Activated CD8-positive, alpha-beta memory T cell treated with anti-CD3 and anti-CD28 coated beads, Interleukin-2, amount 10 ng/mL, durations not matched to agents 7 days and 5 days (primary cell): ENCODE results near the gene SERTAD4. TPM values are rescaled to one million over a fixed set of nuclear protein-coding genes. Genes with fewer than 3 reads are reported as not detected.
"Not testable (repeated sequence)": the region's sequence is repeated elsewhere in the genome, so short reads cannot be mapped to it uniquely, and the experiment has no call there.

Experiments used
- ATAC-seq: fragments of 150-1000 bp; cut with Tn5 transposase; one replicate; pipeline ENCODE4 v1.10.0; 2021; ENCODE audit warnings: moderate library complexity
- CTCF ChIA-PET: fragments of 350-600 bp; sonication (Branson Sonifier 250); formaldehyde crosslinking; loops from one replicate; lab custom pipeline; 2021; ENCODE audit warnings: antibody characterized with exemption; lab: Charles Lee
- DNase-seq: peaks from one replicate; pipeline ENCODE4 v3.0.0-alpha.2; 2020
- H3K27ac Mint-ChIP-seq: one replicate; pipeline ENCODE4 v1.8.0; 2021; ENCODE audit warnings: mild to moderate bottlenecking, mixed read lengths
- H3K27me3 Mint-ChIP-seq: one replicate; pipeline ENCODE4 v1.8.0; 2021; ENCODE audit warnings: mixed read lengths
- H3K36me3 Mint-ChIP-seq: one replicate; pipeline ENCODE4 v1.8.0; 2021; ENCODE audit warnings: mild to moderate bottlenecking, mixed read lengths
- H3K4me1 Mint-ChIP-seq: one replicate; pipeline ENCODE4 v1.8.0; 2021; ENCODE audit warnings: mixed read lengths
- H3K4me3 Mint-ChIP-seq: one replicate; pipeline ENCODE4 v1.8.0; 2021; ENCODE audit warnings: mild to moderate bottlenecking, moderate library complexity, mixed read lengths
- H3K9me3 Mint-ChIP-seq: one replicate; pipeline ENCODE4 v1.8.0; 2022; ENCODE audit warnings: low read depth, mixed read lengths
- total RNA-seq, 2 experiments: library from RNA; stranded (reverse); gene quantifications; one replicate each; pipeline ENCODE4 v1.2.3, GENCODE V29; 2021

Gene SERTAD4
- not detected for total RNA-seq

DNA sequence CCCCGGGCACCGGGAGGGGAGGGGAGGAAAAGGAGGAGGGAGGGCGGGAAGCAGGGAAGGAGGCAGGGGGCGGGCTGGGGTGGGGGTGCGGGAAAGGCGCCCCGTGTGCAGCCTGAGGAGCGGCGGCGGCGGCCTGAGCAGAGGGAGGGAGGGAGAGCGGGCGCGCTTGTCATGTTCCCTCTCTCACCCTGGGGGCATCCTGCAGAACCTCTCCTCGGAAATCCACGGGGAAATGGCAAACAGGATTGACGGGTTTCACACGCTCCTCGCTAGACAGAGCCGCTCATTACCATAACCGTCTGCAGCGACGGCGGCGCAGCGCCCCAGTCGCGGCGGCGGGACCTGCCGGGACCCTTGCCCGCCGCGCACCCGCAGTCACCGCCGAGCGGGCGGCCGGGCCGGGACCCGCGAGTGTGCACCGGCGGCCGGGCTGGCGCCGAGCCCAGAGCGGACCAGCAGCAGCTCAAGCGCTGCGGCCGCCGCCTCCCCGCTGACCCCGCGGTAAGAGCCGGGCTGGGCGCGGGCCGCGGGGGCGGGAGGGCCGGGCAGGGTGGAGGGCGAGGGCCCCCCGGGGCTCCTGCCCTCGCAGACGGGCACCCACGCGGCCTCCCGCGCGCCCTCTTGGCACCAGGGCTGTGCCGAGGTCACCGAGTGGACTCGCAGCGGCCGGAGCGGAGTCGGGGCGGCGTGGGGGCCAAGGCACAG lies at the start of gene SERTAD4:
SERTAD4 (plus strand) TSS at position 286 of the 705 bp plus-strand sequence. CDS start 5,165 bp downstream, outside the sequence.
- H3K27ac Mint-ChIP-seq = no peak within 1 kb of the TSS
- no peaks in the 10 kb centered on the region for H3K36me3 Mint-ChIP-seq
- no peaks in the 10 kb centered on the region for H3K9me3 Mint-ChIP-seq
- peaks cover 67% of the 10 kb centered on the region for H3K27me3 Mint-ChIP-seq
- CTCF ChIA-PET = no interaction called here
- H3K4me3 Mint-ChIP-seq = no peak within 1 kb of the TSS
- peak; percentile 30 for ATAC-seq
- peaks cover 4% of the 10 kb centered on the region for H3K4me1 Mint-ChIP-seq
- DNase-seq = no peak

GRCh38 chr1:210185063-210185462 lies 47.5 kb upstream of the SERTAD4 start:
- CTCF ChIA-PET = no interaction called here
- no peaks in the 10 kb centered on the region for H3K9me3 Mint-ChIP-seq
- H3K4me1 Mint-ChIP-seq = no peaks in the 10 kb centered on the region
- no peak overlapping the region for H3K4me3 Mint-ChIP-seq
- no peaks in the 10 kb centered on the region for H3K36me3 Mint-ChIP-seq
- no peak for ATAC-seq
- DNase-seq = no peak
- H3K27ac Mint-ChIP-seq = no peak overlapping the region
- H3K27me3 Mint-ChIP-seq = peaks cover 4% of the 10 kb centered on the region

- CTCF ChIA-PET, H3K27me3 Mint-ChIP-seq, ATAC-seq, H3K36me3 Mint-ChIP-seq, H3K4me3 Mint-ChIP-seq, H3K27ac Mint-ChIP-seq, H3K4me1 Mint-ChIP-seq, DNase-seq, H3K9me3 Mint-ChIP-seq: not testable (repeated sequence)
Observed at GRCh38 chr1:210187849-210188606, 44.6 kb upstream of the SERTAD4 start.

GRCh38 chr1:210189426-210189825 lies 43.2 kb upstream of the SERTAD4 start:
- Mint-ChIP-seq H3K4me1 (no peaks in the 10 kb centered on the region), H3K9me3 (no peaks in the 10 kb centered on the region), H3K27me3 (no peaks in the 10 kb centered on the region), H3K4me3 (no peak overlapping the region), H3K36me3 (no peaks in the 10 kb centered on the region), H3K27ac (no peak overlapping the region)
- CTCF ChIA-PET = no interaction called here
- DNase-seq = no peak
- ATAC-seq = no peak

DNA sequence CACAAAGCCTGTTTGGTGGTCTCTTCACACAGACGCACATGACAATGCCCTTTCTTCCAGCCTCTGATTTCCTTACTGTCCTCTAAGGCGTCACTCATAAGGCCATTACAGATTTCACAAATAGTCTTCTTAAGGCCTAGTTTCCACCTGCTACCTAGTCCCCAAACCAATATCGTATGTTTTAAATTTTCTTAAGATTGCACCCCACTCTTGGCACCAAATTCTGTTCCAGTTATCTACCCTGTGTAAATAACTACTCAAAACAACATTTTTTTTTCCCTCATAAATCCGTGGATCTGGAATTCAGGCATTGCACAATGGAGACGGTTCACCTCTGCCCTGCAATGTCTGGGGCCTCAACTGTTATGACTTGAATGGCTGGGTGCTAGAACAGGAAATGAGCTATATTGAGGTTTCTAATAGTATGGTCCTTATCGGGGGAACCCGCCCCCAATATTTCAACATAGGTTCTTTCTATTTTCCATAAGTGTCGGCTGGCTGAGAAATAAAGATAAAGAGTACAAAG lies 36.9 kb upstream of the SERTAD4 start:
- Mint-ChIP-seq H3K27ac (no peak overlapping the region), H3K36me3 (no peaks in the 10 kb centered on the region), H3K27me3 (no peaks in the 10 kb centered on the region), H3K4me1 (no peaks in the 10 kb centered on the region), H3K4me3 (no peak overlapping the region), H3K9me3 (peaks cover 3% of the 10 kb centered on the region)
- ATAC-seq (no peak), DNase-seq (no peak)
- CTCF ChIA-PET = no interaction called here

- H3K27me3 Mint-ChIP-seq, H3K36me3 Mint-ChIP-seq, H3K4me1 Mint-ChIP-seq, CTCF ChIA-PET, ATAC-seq, H3K27ac Mint-ChIP-seq, H3K9me3 Mint-ChIP-seq, DNase-seq, H3K4me3 Mint-ChIP-seq: not testable (repeated sequence)
Observed at GRCh38 chr1:210196266-210196665, 36.3 kb upstream of the SERTAD4 start.

DNA sequence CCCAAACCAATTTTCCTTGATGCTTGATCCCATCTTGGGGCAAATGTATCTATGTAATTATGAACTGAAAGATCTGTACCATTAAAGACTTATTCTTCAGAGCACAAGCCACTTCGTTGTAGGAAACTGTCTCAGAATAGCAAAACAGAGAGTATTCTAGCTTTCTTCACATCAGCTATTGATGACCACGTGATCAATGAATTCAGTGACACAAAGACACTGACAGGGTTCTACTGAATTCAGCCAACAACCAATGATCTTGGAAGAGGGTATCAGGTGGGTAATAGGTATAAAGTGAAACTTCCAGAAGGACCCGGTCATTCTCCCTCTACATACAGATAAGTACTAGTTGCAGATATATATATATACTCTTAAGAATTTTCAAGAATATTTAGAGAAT lies 33.8 kb upstream of the SERTAD4 start:
- ATAC-seq (no peak), DNase-seq (no peak)
- H3K27ac Mint-ChIP-seq = no peak overlapping the region
- H3K9me3 Mint-ChIP-seq = peaks cover 3% of the 10 kb centered on the region
- H3K4me1 Mint-ChIP-seq = no peaks in the 10 kb centered on the region
- H3K4me3 Mint-ChIP-seq = no peak overlapping the region
- no peaks in the 10 kb centered on the region for H3K36me3 Mint-ChIP-seq
- CTCF ChIA-PET = no interaction called here
- peaks cover 7% of the 10 kb centered on the region for H3K27me3 Mint-ChIP-seq

DNA sequence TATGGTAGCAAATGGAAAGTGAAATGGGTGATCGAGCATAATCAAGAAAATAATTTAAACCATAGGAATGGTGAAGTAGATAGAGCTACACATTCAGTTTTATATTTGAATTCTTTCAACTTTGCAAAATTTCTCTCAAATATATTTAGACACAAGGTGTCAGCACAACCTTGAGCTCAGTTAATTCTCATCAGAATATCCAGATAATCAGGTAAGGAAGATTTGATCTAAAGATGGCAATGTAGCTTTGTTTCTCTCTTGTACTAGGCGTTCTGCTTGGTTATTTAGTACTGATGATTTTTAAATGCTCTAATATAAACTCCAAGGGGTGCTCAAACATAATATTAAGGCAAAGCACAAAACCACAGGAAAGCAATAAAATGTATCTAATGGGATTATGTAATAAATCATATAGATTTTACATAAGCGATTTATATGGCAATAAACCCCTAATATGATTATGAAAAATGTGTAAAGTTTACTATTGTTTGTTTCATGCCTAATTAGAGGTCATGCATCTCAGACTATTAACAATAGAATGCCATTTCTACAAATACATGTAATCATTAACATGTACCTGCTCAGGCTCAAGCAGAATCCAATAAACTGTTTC lies 32.4 kb upstream of the SERTAD4 start:
- no peaks in the 10 kb centered on the region for H3K36me3 Mint-ChIP-seq
- DNase-seq (no peak), ATAC-seq (no peak)
- no peak overlapping the region for H3K27ac Mint-ChIP-seq
- peaks cover 3% of the 10 kb centered on the region for H3K9me3 Mint-ChIP-seq
- H3K4me1 Mint-ChIP-seq = no peaks in the 10 kb centered on the region
- H3K4me3 Mint-ChIP-seq = no peak overlapping the region
- CTCF ChIA-PET = no interaction called here
- peaks cover 9% of the 10 kb centered on the region for H3K27me3 Mint-ChIP-seq

DNA sequence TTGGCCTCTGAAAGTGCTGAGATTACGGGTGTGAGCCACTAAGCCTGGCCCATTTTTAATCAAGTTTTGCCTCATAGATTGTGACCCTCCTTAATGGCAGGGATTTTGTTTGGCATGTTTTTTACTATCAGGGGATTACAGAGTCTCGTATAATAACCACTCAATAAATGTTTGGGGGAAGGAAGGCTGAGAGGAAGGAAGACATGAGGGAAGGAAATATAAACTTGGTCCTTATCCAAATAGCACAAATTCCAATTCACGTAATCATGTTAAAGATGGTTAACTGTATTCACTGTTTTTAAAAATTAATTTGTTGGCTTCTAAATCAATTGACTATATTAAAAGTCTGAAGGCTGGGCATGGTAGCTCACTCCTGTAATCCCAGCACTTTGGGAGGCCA lies 30.9 kb upstream of the SERTAD4 start:
- CTCF ChIA-PET = no interaction called here
- no peak overlapping the region for H3K4me3 Mint-ChIP-seq
- DNase-seq (no peak), ATAC-seq (no peak)
- H3K27ac Mint-ChIP-seq = no peak overlapping the region
- H3K9me3 Mint-ChIP-seq = no peaks in the 10 kb centered on the region
- H3K27me3 Mint-ChIP-seq = peaks cover 11% of the 10 kb centered on the region
- no peaks in the 10 kb centered on the region for H3K4me1 Mint-ChIP-seq
- H3K36me3 Mint-ChIP-seq = no peaks in the 10 kb centered on the region

GRCh38 chr1:210207597-210208450 lies 24.8 kb upstream of the SERTAD4 start:
- CTCF ChIA-PET = no interaction called here
- Mint-ChIP-seq H3K4me3 (no peak overlapping the region), H3K27me3 (peaks cover 10% of the 10 kb centered on the region), H3K27ac (no peak overlapping the region), H3K9me3 (no peaks in the 10 kb centered on the region), H3K4me1 (no peaks in the 10 kb centered on the region), H3K36me3 (no peaks in the 10 kb centered on the region)
- ATAC-seq = no peak
- no peak for DNase-seq

DNA sequence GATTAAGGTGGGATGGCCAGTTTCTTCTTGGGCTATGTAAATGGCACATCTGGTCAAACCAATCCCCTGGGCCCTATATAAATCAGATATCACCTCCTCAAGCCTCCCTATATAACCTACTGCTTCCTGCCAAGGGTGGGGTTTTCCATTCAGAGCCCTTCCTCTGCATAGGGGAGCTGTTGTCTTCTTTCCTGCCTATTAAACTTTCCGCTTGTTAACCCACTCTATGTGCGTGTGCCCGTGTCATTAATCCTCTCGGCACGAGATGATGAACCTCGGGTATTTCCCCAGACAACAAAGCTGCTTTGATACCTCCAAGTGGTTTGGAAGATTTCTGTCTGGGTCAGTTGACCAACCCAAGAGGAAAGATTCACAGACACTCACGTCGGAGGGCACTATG lies 19.3 kb upstream of the SERTAD4 start:
- ATAC-seq (no peak), DNase-seq (no peak)
- H3K27me3 Mint-ChIP-seq = peaks cover 7% of the 10 kb centered on the region
- CTCF ChIA-PET = no interaction called here
- no peaks in the 10 kb centered on the region for H3K9me3 Mint-ChIP-seq
- no peak overlapping the region for H3K27ac Mint-ChIP-seq
- H3K4me1 Mint-ChIP-seq = no peaks in the 10 kb centered on the region
- H3K36me3 Mint-ChIP-seq = no peaks in the 10 kb centered on the region
- H3K4me3 Mint-ChIP-seq = no peak overlapping the region

GRCh38 chr1:210214573-210215409 lies 17.8 kb upstream of the SERTAD4 start:
- Mint-ChIP-seq H3K27me3 (peaks cover 14% of the 10 kb centered on the region), H3K36me3 (no peaks in the 10 kb centered on the region), H3K27ac (no peak overlapping the region), H3K9me3 (no peaks in the 10 kb centered on the region), H3K4me1 (no peaks in the 10 kb centered on the region), H3K4me3 (no peak overlapping the region)
- CTCF ChIA-PET = no interaction called here
- DNase-seq (no peak), ATAC-seq (no peak)
